SU-DHL-6 (cell line): Measurements from ENCODE around the gene TGFBR3L.

Experiments
- H2AFZ ChIP-seq: fragments of 200-600 bp; sonication (generic); 2 replicates; pipeline ENCODE4 v1.6.1; 2014; ENCODE audit warnings: low read depth, mild to moderate bottlenecking, moderate library complexity, mixed read lengths, antibody characterized with exemption, low read length; ENCODE audit not compliant: severe bottlenecking
- H3F3A ChIP-seq: fragments of 200-600 bp; shearing (Covaris generic); 2 replicates; pipeline ENCODE4 v1.6.0; 2016; ENCODE audit warnings: antibody characterized with exemption, mild to moderate bottlenecking; ENCODE audit not compliant: insufficient read depth
- H3K27ac ChIP-seq: fragments of 200-600 bp; sonication (generic); 2 replicates; pipeline ENCODE4 v1.5.1; 2016; ENCODE audit warnings: low read depth, mild to moderate bottlenecking, low read length, moderate library complexity, mixed read lengths
- H3K27me3 ChIP-seq: fragments of 200-600 bp; sonication (generic), shearing (Covaris generic); 2 replicates; pipeline ENCODE4 v1.6.0; 2014; ENCODE audit warnings: mild to moderate bottlenecking, low read length
- H3K36me3 ChIP-seq: fragments of 200-600 bp; sonication (generic); 2 replicates; pipeline ENCODE4 v1.6.1; 2014; ENCODE audit warnings: mild to moderate bottlenecking, low read length, mixed read lengths
- H3K4me2 ChIP-seq: fragments of 300-600, 200-600 bp; shearing (Covaris generic), sonication (generic); 2 replicates; pipeline ENCODE4 v1.6.0; 2014; ENCODE audit warnings: low read length, low read depth, mild to moderate bottlenecking; ENCODE audit not compliant: poor library complexity, severe bottlenecking
- H3K4me3 ChIP-seq: fragments of 200-600 bp; sonication (generic); 2 replicates; pipeline ENCODE4 v1.5.1; 2014; ENCODE audit warnings: antibody characterized with exemption, low read length, mild to moderate bottlenecking, mixed read lengths; ENCODE audit not compliant: insufficient read depth, poor library complexity, severe bottlenecking
- H3K79me2 ChIP-seq: fragments of 200-600 bp; sonication (generic); 2 replicates; pipeline ENCODE4 v1.6.1; 2014; ENCODE audit warnings: mild to moderate bottlenecking, low read length, moderate library complexity; ENCODE audit not compliant: insufficient read depth
- H3K9ac ChIP-seq: fragments of 200-600 bp; sonication (generic); 2 replicates; pipeline ENCODE4 v1.7.0; 2014; ENCODE audit warnings: mild to moderate bottlenecking, low read length
- H3K9me2 ChIP-seq: fragments of 200-600 bp; sonication (generic); replicated peaks from 2 replicates; pipeline ENCODE4 v1.6.1; 2014; ENCODE audit warnings: low read length; ENCODE audit not compliant: insufficient read depth
- H3K9me3 ChIP-seq: fragments of 200-600 bp; sonication (generic); 2 replicates; pipeline ENCODE4 v1.6.1; 2014; ENCODE audit warnings: low read length, mixed read lengths; ENCODE audit not compliant: insufficient read depth
- H4K20me1 ChIP-seq: fragments of 200-600 bp; sonication (generic); 2 replicates; pipeline ENCODE4 v1.6.1; 2014; ENCODE audit warnings: low read depth, mild to moderate bottlenecking, antibody characterized with exemption, low read length, moderate library complexity, mixed read lengths
- EZH2phosphoT487 ChIP-seq: fragments of 200-600 bp; sonication (generic), shearing (Covaris generic); conservative IDR thresholded peaks from 2 replicates; pipeline ENCODE4 v1.6.1; 2018; ENCODE audit warnings: mild to moderate bottlenecking, antibody characterized with exemption, low read length, moderate library complexity, mixed read lengths
- TF ChIP-seq, protein P1 (sequence below): fragments of 200-600 bp; sonication (generic); IDR thresholded peaks from one replicate; pipeline ENCODE4 v1.5.1; 2017; ENCODE audit warnings: antibody characterized with exemption, mild to moderate bottlenecking, low read length, moderate library complexity; ENCODE audit not compliant: insufficient read depth, poor library complexity, severe bottlenecking

TGFBR3L gene

DNA sequence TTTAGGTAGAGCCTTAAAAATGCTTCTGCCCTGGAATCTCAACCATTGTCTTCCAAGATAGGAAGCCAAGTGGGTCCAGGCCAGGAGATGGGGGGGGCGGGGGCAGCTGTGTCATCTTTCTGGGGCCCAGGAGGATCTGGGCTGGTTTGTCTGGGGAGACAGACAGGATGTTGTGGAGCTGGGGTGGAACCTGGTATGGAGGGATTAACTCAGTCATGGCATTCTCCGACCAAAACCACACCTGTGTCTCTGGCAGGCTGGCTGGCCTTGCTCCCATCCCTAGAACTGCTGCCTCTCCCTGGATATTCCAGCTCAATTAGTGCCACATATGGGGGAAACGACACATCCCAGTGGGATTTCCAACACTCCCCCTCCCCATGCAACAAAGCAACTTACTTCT lies 13.7 kb upstream of the TGFBR3L start:
- TF ChIP-seq, protein P1, sequence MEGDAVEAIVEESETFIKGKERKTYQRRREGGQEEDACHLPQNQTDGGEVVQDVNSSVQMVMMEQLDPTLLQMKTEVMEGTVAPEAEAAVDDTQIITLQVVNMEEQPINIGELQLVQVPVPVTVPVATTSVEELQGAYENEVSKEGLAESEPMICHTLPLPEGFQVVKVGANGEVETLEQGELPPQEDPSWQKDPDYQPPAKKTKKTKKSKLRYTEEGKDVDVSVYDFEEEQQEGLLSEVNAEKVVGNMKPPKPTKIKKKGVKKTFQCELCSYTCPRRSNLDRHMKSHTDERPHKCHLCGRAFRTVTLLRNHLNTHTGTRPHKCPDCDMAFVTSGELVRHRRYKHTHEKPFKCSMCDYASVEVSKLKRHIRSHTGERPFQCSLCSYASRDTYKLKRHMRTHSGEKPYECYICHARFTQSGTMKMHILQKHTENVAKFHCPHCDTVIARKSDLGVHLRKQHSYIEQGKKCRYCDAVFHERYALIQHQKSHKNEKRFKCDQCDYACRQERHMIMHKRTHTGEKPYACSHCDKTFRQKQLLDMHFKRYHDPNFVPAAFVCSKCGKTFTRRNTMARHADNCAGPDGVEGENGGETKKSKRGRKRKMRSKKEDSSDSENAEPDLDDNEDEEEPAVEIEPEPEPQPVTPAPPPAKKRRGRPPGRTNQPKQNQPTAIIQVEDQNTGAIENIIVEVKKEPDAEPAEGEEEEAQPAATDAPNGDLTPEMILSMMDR: no peak
- TF ChIP-seq EZH2phosphoT487: no peak
- H3F3A ChIP-seq: no peaks in the 10 kb centered on the region
- no peak overlapping the region for H3K27ac ChIP-seq
- H3K9ac ChIP-seq: no peak overlapping the region
- no peaks in the 10 kb centered on the region for H3K36me3 ChIP-seq
- H4K20me1 ChIP-seq: no peaks in the 10 kb centered on the region
- H3K27me3 ChIP-seq: no peaks in the 10 kb centered on the region
- H3K9me3 ChIP-seq: no peaks in the 10 kb centered on the region
- no peak overlapping the region for H3K4me3 ChIP-seq
- H3K79me2 ChIP-seq: peaks cover 19% of the 10 kb centered on the region
- H3K4me2 ChIP-seq: no peak overlapping the region
- H2AFZ ChIP-seq: no peak overlapping the region
- no peaks in the 10 kb centered on the region for H3K9me2 ChIP-seq

DNA sequence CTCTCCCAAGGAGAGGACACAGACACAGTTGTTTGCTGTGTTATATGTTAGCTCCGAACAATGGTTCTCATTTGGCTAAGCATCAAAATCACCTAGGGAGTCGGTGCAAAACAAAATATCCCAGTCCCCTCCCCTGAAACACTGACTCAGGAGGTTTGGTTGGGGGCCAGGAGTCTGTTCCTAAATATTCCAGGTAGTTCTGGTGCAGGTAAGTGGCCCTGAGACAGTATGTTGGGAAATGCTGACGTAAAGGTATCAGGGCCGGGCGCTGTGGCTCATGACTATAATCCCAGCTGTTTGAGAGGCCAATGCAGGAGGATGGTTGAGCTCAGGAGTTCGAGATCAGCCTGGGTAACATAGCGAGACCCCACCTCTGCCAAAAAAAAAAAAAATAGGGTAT lies 13.3 kb upstream of the TGFBR3L start:
- H3K27me3 ChIP-seq: no peaks in the 10 kb centered on the region
- no peak overlapping the region for H3K9ac ChIP-seq
- H3K27ac ChIP-seq: no peak overlapping the region
- no peak overlapping the region for H3K4me2 ChIP-seq
- no peak overlapping the region for H3K4me3 ChIP-seq
- no peaks in the 10 kb centered on the region for H3K9me2 ChIP-seq
- no peaks in the 10 kb centered on the region for H3F3A ChIP-seq
- H3K36me3 ChIP-seq: no peaks in the 10 kb centered on the region
- H3K9me3 ChIP-seq: no peaks in the 10 kb centered on the region
- TF ChIP-seq EZH2phosphoT487: no peak
- TF ChIP-seq, protein P1: no peak
- peaks cover 23% of the 10 kb centered on the region for H3K79me2 ChIP-seq
- H2AFZ ChIP-seq: no peak overlapping the region
- no peaks in the 10 kb centered on the region for H4K20me1 ChIP-seq

DNA sequence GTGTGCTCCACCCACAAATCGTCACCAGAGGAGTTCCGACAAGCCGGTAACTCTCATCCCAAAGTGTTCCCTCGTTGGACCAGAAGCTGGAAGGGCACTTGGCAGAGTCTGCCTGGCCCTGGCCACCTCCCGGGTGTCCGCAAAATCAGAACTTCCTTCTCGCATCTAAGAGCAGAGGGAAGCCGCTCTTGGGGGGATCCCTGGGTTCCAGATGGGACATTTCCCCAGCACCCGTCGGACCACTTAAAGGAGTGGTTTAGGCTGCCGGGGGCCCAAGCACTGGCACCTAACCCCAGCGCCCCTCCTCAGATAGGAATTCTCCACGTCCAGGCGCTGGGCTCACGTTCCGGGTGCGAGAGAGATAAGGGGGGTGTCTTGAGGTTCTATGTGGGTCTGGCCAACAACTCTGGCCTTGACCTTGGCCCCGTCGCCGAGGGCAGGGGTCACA lies 11.8 kb upstream of the TGFBR3L start:
- H4K20me1 ChIP-seq: no peaks in the 10 kb centered on the region
- no peak overlapping the region for H3K27ac ChIP-seq
- H3K9me2 ChIP-seq: no peaks in the 10 kb centered on the region
- no peaks in the 10 kb centered on the region for H3F3A ChIP-seq
- peak overlapping the region; percentile 64 for H3K4me3 ChIP-seq
- no peak for TF ChIP-seq EZH2phosphoT487
- TF ChIP-seq, protein P1: no peak
- peak overlapping the region; percentile 69 for H3K9ac ChIP-seq
- no peaks in the 10 kb centered on the region for H3K27me3 ChIP-seq
- peak overlapping the region; percentile 58 for H2AFZ ChIP-seq
- peaks cover 24% of the 10 kb centered on the region for H3K79me2 ChIP-seq
- no peaks in the 10 kb centered on the region for H3K9me3 ChIP-seq
- peak overlapping the region; percentile 67 for H3K4me2 ChIP-seq
- H3K36me3 ChIP-seq: no peaks in the 10 kb centered on the region
